Fibroblast of peridontal ligament (primary cell): ENCODE results near the gene TTYH2.
"Not testable (repeated sequence)": the region's sequence is repeated elsewhere in the genome, so short reads cannot be mapped to it uniquely, and the experiment has no call there.

Experiments
- DNase-seq: peaks from one replicate; pipeline ENCODE4 v3.0.0-alpha.2; 2010; ENCODE audit errors: extremely low read depth

Gene TTYH2

GRCh38 chr17:74212913-74213791 lies at the start of gene TTYH2:
TTYH2 (plus strand) TSS chr17:74213571; CDS start chr17:74213588, 17 bp downstream.
- peak; percentile 85 for DNase-seq

- DNase-seq = no peak
Observed at GRCh38 chr17:74163836-74164235, 49.5 kb upstream of the TTYH2 start.

GRCh38 chr17:74164446-74165045 lies 48.8 kb upstream of the TTYH2 start:
- no peak for DNase-seq

GRCh38 chr17:74165797-74166365 lies 47.5 kb upstream of the TTYH2 start:
- DNase-seq = no peak

- no peak for DNase-seq
Observed at GRCh38 chr17:74170924-74171323, 42.4 kb upstream of the TTYH2 start.

GRCh38 chr17:74172700-74173099 lies 40.7 kb upstream of the TTYH2 start:
- DNase-seq = no peak

GRCh38 chr17:74176546-74177001 lies 36.8 kb upstream of the TTYH2 start:
- peak; percentile 54 for DNase-seq

- DNase-seq = no peak
Observed at GRCh38 chr17:74177018-74177450, 36.3 kb upstream of the TTYH2 start.

GRCh38 chr17:74179576-74179975 lies 33.8 kb upstream of the TTYH2 start:
- no peak for DNase-seq

- DNase-seq = no peak
Observed at GRCh38 chr17:74180336-74180735, 33.0 kb upstream of the TTYH2 start.

- DNase-seq = no peak
Observed at GRCh38 chr17:74181341-74181740, 32.0 kb upstream of the TTYH2 start.

- no peak for DNase-seq
Observed at GRCh38 chr17:74182041-74182723, 31.2 kb upstream of the TTYH2 start.

GRCh38 chr17:74183411-74183810 lies 30.0 kb upstream of the TTYH2 start:
- no peak for DNase-seq

- no peak for DNase-seq
Observed at GRCh38 chr17:74185571-74186185, 27.7 kb upstream of the TTYH2 start.

GRCh38 chr17:74186498-74186897 lies 26.9 kb upstream of the TTYH2 start:
- DNase-seq = no peak

GRCh38 chr17:74187761-74188160 lies 25.6 kb upstream of the TTYH2 start:
- no peak for DNase-seq

GRCh38 chr17:74188687-74189086 lies 24.7 kb upstream of the TTYH2 start:
- DNase-seq = not testable (repeated sequence)

- no peak for DNase-seq
Observed at GRCh38 chr17:74190154-74190553, 23.2 kb upstream of the TTYH2 start.

GRCh38 chr17:74190807-74191406 lies 22.5 kb upstream of the TTYH2 start:
- no peak for DNase-seq

GRCh38 chr17:74192950-74193781 lies 20.2 kb upstream of the TTYH2 start:
- no peak for DNase-seq
